GM18867 (cell line): Measurements from ENCODE around the gene ATXN1.
A peak's percentile ranks its signal among the peaks of the same experiment; 100 is the strongest.
"Not testable (repeated sequence)": the region's sequence is repeated elsewhere in the genome, so short reads cannot be mapped to it uniquely, and the experiment has no call there.

Experiments used
- ATAC-seq: cut with Tn5 transposase; IDR thresholded peaks from one replicate; pipeline ENCODE4 v1.9.1; 2021; ENCODE audit warnings: mild to moderate bottlenecking, moderate library complexity; ENCODE audit not compliant: unreplicated experiment

Gene ATXN1

DNA sequence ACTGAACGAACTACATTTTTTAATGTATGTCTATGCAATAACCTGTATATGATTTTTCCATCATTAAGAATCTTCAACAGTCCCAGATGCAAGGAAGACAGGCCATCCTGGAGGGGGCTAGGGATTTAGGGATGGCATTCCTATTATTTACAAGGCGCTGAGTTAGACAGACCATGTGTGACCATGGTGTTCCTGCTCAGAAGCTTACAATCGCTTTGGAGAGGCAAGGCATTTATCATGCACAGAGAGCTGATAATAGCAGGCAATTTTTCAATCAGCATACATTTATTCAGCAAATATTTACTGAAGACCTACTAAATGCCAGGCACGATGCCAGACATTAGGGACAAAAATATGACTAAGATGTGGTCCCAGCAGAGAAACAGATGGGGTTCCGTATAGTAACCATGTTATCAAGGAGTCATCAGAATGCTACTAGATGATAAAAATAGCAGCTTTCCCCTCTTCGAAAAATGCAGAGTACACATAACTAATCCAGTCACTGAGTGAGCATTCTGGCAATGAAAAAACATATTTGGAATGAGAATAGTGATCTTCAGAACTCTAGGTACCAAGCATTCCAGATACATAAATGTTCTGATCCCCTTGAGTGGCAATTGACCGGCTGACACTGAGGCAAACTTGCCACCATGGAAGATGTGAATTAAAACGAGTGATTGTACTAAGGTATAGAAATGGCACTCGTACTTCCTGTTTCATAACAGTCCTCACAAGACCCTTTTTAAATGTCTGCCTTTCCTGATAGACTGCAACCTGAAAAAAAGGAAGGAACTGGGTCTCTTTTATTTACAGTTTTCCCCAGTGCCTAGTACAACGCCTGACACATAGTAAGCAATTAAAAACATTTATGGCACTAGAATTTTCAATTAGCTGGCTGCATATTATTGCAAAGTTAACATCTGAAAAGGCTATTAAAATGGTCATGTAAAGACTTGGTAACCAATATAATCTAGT lies 135.7 kb downstream of the ATXN1 start:
- ATAC-seq = no peak

DNA sequence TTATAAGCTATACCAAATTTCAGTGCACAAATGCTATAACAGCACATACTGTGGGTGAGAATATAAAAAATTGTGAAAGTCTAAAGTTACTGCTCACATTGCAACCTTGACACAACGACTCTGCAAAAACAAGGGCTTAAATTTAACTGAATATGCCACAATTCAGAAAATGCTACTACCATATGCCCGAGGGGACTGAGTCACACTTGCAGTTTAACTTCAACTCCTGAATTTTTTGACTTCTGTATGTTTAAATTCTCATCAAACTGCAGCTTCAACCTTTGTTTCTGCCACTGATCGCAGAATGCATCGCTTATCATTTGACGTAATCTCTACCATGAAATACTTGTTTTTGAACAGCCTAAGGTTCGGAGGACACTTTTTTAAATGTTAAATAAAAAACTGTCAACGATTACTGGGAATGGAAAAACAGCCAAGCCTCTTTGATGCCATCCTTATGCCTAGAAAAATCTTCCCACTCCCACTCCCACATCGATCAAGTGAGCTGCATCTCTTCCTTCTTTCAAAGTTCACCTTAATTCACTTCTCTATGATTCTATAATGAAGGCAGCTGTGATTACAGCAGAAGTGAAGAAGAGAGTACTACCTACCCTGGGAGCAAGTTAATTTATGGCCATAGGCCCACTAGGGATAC lies 136.5 kb downstream of the ATXN1 start:
- ATAC-seq = no peak

DNA sequence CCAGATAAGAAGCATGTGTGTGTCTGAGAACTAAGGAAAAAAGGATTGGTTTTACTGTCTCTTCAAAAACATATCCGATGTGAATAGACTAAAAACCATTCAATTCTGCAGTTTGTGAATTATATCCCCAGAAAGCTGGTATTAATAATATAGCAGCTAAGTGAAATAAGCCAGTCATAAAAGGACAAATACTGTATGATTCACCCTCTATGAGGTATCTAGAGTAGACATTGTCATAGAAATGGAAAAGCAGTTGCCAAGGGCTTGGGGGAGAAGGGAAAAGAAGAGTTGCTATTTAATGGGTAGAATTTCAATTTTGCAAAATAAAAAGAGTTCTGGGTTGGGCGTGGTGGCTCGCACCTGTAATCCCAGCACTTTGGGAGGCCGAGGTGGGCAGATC lies 137.5 kb downstream of the ATXN1 start:
- ATAC-seq = no peak

DNA sequence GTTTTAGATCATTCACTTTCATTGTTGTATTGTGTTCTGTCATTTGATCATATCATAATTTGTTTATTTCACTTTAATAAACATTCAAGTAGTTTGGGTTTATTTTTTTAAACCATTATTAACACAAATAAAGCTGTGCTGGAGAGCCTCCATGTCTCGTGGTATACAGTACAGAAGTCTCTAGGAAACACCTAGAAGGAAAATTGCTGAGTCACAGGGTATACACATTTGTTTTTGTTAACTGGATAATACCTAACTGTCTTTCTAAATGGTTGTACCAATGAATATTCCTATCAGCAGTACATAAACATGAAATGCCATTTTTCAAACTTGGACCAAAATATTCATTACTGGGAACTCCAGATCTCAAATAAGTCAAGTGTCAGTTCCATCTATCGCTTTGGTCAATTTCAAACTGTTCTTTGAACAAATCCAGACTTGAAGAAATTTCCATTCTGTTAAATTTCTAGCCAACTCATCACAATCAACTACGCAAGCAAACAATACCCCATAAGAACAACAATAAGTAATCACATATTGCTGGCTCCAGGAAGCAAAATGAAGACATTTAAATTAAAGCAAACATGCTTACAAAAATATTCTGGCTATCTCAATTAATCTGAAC lies 138.1 kb downstream of the ATXN1 start:
- ATAC-seq = no peak

DNA sequence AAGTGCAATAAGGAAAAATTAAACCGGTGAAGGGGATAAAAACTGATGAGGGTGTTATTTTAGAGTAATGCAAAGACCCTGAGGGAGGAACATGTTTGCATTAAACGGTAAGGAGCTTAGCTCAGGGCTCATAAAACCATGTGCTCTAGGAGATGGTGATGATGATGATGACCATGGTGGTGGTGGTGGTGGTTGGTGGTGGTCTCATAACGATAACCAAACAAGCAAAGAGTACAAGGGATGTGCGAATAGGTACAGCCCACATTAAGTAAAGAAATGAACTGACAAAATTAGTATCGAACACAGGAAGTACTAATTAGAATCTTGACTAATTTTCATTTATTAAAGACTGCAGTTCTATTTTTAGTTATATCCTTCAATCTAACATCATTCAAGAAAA lies 139.1 kb downstream of the ATXN1 start:
- ATAC-seq = no peak

DNA sequence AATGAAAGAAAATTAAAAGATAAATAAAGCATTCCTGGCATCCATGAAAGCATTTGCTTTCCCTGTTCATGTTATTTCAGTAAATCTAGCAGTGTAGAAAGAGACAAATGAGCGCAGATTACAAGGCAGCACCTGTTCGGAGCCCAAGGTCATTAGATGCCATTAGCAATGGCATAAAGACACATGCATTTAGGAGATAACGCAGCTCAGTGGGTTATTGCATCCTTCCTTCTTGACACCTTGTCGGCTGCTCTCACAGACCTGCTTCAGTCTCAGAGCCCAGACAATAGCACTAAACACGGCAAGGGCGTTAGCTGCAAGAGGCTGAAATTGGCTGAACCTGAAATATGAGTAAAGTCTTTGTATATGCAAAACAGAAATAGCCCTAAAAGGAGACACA lies 140.3 kb downstream of the ATXN1 start:
- no peak for ATAC-seq

DNA sequence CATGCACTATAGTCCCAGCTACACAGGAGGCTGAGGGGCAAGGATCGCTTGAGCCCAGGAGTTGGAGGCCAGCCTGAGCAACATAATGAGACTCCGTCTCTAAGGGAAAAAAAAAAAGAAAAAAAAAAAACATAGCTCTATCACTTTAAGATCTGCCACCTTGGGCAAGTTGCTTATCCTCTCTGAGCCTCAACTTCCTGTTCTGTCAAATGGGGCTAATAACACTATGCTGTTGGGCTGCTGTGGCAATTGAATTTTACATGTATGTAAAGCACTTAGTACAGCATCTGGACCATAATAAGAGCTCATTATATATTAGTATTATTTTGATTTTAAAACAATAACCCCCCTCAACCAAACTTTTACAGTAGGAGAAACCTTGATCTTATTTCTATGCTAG lies 141.5 kb downstream of the ATXN1 start:
- no peak for ATAC-seq

DNA sequence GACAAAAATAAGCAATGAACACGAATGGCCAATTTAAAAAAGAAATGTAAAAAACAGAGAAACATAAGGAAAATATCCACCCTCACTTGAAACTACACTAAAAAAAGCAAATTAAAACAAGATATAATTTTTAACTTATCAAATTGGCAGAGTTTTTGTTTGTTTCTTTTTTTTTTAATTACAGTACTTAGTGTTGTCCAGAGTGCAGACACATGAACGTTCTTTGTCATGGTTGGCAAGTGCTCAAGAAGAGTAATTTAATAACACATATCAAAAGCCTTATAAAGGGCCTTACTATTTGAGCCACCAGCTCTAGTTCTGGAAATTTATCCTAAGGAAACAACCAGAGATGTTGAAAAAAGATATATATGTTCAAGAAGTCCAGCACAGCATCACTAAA lies 142.3 kb downstream of the ATXN1 start:
- no peak for ATAC-seq

DNA sequence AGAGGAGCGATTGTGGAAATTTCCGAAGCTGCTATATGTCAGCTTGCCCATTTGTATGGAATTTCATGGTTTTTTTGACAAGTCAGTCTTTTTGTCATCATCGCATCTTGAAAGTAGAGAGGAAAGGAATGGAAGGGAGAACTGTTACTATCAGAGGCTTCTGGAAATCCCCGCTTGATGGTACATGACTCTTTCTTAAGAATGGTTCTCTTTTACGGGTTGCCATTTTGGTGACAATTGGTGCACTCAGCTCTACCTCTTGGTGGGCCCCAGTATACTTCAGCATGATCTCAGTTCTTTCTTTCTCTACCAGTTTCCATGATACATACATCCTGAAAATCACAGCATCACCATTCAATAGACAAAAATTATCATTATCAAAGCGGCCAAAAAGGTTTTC lies 146.0 kb downstream of the ATXN1 start:
- ATAC-seq = not testable (repeated sequence)

DNA sequence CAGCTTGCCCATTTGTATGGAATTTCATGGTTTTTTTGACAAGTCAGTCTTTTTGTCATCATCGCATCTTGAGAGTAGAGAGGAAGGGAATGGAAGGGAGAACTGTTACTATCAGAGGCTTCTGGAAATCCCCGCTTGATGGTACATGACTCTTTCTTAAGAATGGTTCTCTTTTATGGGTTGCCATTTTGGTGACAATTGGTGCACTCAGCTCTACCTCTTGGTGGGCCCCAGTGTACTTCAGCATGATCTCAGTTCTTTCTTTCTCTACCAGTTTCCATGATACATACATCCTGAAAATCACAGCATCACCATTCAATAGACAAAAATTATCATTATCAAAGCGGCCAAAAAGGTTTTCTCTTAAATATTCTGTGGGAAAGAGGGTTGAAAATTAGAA lies 147.1 kb downstream of the ATXN1 start:
- not testable (repeated sequence) for ATAC-seq

DNA sequence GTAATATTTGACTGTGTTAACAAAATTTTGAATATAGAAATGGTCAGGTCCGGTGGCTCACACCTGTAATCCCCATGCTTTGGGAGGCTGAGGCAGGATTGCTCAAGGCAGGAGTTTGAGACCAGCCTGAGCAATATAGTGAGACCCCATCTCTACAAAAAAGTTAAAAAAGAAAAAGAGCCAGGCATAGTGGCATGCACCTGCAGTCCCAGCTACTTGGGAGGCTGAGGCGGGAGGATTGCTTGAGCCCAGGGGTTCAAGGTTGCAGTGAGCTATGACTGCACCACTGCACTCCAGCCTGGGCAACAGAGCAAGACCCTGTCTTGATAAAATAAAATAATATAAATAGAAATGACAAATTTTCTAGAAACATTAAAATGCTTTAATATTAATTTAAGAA lies 147.8 kb downstream of the ATXN1 start:
- ATAC-seq = not testable (repeated sequence)

DNA sequence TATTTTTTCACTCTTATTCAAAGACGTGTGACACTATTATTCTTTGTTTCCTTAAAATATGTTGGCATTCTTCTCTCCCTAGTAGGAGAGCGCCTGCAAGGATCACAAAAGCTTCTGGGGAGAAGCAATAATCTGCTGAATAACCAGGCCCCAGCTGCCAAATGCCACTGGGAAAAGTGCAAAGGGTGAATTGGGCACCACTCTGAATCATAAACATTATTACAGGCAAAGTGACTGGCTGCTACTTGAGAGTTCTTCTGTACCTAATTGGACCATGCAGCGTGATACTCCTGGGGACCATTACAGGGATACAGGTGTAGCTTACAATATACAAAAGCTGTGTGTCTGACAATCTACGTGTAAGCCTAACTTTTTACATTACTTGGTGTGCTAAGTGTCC lies 152.8 kb downstream of the ATXN1 start:
- ATAC-seq = no peak

DNA sequence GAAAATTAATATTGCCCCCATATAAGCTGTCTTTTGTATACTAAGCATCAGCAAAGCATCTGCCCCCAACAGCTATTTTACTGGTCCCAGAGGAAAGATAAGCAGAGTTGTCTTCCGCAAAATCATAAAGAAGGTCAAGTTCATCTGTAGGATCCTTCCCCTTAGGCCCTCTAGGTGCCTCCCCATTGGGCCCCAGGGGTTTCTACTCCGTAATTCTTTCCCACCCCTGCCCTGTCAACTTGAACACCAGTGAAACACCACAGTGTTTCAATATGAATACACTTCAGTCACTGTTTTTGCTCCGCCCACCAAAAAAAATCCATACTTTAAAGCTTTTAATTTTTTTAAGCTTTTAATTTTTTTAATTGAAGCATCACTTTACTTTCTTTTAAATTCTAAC lies 159.2 kb downstream of the ATXN1 start:
- peak; percentile 87 for ATAC-seq

DNA sequence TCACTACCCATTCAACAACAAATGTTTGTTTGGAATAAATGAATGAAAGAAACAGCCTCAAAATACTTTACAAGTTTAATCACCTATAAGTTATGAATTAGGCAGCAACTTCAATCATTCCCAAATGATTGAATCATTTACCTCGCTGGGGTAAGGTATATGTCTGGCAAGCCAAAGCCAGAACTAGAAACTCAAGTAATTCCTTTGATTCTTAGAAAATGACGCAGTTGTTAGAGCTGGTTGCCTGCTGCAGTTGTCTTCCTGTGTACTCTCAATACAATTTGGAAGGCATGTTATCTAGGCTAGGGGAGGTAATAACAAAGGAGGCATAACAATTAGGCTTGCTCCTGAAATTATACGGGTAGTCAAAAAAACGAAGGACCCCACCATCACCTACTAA lies 160.6 kb downstream of the ATXN1 start:
- ATAC-seq = no peak

DNA sequence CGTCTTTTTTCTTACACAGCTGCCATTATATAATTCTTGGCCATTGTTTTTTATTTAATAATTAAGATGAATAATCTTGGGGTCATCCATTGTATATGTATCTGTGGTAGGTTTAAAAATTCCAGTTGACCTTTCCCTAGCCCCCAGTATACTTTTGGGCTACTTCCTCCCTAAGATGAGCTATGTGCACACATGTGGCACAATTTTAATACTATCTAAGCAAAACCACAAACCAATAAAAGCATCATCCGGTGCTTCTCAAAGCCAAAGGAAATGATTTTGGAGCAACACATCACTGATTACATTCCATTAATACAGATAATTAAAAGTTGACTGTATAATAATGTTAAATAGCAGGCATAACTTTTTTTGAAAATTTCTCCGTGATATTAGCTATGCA lies 161.2 kb downstream of the ATXN1 start:
- no peak for ATAC-seq

DNA sequence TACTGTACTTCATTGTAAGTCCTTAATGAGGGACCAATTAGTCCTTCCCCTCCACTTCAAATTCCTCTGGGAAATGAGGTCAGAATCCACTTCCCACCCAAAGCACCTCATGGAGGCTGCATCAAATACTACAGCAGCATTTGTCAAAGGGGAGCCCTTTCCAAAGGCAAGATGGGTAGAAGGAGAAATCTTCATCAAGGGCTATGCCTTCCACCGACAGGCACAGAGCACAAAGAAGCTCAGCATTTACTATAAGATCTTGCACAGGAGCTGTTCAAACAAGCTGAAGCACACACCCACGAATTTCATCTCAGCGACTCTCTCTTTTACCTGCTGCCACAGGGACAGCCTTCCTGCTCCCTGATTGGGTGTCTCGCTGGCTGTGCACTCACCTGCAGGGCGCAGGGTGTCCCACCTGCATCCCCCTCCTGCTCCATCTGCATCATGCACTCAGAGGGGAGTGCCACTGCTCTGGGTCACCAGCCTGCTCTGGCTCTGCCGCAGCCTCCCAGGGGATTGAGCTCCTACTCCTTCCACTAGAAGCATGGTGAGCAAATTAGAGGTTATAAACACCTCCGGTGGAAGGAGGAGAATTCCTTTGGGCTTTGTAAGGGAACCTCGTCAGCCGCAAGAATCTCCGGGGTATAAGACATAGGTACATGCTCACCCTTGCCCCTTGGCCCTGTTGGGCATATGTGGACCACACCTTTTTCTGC lies 164.5 kb downstream of the ATXN1 start:
- no peak for ATAC-seq

DNA sequence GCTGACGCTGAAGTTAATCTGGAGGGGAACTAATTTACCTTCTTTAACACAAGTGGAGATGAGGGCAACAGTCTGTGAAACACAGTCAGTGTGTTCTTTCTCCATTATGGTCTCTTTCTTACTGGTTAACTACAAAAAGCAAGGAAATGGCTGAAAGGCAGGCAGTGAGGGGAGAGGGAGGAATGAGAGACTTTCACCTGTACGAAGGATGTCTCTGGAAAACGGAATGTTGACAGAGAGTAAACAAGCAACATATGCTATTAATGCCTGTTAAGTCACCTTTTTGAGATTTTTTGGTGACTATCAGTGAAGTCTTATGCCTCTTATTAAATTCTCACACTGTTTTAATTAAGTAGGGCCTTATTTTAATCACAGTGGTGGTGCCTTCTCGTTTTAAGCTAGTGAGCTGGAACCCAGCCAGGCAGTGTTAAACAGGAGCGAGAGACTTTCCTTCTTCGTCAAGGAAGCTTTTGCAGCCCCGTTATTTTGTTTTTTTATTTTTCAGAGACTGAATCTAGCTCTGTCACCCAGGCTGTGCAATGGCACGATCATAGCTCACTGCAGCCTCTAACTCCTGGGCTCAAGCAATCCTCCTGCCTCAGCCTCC lies 165.6 kb downstream of the ATXN1 start:
- no peak for ATAC-seq

DNA sequence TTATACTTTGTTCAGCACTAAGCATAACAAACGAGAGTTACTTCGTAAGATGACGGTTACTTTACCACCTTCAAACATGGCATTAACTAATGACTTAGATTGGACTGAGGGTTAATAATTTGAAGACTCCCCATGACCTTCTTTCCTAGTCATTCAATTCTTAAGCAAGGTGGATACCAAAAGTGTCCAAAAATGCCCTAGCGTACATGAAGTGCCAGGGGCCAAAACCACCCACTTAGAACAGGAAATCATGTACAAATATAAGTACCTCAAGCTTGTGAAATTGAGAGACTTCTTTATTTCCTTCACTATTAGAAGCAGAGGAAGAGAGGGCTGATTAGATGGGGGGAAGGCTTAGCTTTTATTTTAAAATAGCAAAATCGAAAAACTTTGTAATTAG lies 166.4 kb downstream of the ATXN1 start:
- ATAC-seq = no peak

DNA sequence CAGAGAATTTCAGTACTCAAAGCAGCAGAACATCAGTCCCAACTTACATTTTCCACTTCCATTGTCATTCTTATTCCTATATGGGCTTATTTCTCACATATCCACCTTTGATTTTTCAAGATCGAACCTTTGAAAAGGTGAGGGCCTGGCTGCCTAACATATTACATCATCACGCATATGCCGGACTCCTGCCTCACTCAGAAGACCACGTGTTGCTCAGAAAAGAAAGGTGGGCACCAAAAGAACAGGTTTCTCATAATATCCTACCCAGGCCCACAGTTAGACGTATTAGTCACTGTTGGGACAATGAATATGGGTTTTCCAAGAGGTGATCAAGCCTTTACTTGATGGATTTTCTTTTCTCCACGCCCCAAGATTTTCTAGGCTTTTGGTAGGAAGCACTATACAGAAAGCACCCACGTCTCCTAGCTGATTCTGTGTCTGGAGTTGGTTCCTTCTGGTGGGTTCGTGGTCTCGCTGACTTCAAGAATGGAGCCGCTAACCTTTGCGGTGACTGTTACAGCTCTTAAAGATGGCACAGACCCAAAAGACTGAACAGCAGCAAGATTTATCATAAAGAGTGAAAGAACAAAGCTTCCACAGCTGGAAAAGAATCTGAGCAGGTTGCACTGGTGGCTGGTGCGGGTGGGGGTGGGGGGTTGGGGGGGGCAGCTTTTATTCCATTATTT lies 168.9 kb downstream of the ATXN1 start:
- ATAC-seq = no peak
